GM15510 (cell line): ENCODE results near the gene ULK1.

Source experiments
- POLR2A ChIP-seq: IDR thresholded peaks from 3 replicates; pipeline ENCODE4 v1.6.1; 2011; ENCODE audit warnings: borderline replicate concordance; ENCODE audit not compliant: insufficient read length; ENCODE audit errors: extremely low read depth

ULK1 gene

GRCh38 chr12:131929581-131930456 lies 35.4 kb downstream of the ULK1 start:
- no peak for TF ChIP-seq POLR2A

- TF ChIP-seq POLR2A = no peak
Observed at GRCh38 chr12:131930510-131930909, 36.1 kb downstream of the ULK1 start.

GRCh38 chr12:131933387-131933786 lies 39.0 kb downstream of the ULK1 start:
- TF ChIP-seq POLR2A = no peak

GRCh38 chr12:131934535-131934934 lies 40.1 kb downstream of the ULK1 start:
- no peak for TF ChIP-seq POLR2A

DNA sequence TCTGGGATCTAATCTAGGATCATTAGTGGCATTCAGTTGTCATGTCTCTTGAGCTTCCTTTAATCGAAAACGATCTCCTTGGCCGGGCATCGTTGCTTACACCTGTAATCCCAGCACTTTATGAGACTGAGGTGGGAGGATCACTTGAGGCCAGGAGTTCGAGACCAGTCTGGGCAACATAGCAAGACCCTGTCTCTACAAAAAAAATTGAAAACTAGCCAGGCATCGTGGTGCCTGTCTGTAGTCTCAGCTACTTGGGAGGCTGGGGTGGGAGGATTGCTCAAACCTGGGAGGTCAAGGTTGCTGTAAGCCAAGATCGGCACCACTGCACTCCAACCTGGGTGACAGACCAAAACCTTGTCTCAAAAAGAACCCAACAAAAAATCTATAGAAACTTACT lies 43.7 kb downstream of the ULK1 start:
- TF ChIP-seq POLR2A = no peak

- no peak for TF ChIP-seq POLR2A
Observed at GRCh38 chr12:131939007-131939406, 44.6 kb downstream of the ULK1 start.

GRCh38 chr12:131940141-131940547 lies 45.7 kb downstream of the ULK1 start:
- TF ChIP-seq POLR2A = no peak

- no peak for TF ChIP-seq POLR2A
Observed at GRCh38 chr12:131941116-131941986, 46.9 kb downstream of the ULK1 start.

DNA sequence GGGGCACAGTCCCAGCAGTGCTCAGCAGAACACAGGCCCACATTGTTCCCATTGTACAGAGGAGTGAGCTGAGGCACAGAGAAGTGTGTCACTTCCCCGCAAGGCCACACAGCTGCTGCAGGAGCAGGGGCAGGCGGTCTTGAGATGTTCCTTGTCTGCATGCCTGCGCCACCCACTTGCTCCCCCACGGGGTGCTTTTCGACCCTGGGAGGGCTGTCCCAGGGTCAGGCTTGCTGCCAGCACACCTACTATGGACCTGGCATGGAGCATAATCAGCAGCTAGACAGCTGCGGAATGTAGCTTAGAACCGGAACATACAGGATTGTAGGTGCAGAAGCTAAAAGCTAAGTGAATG lies 47.5 kb downstream of the ULK1 start:
- no peak for TF ChIP-seq POLR2A

GRCh38 chr12:131942671-131943070 lies 48.2 kb downstream of the ULK1 start:
- no peak for TF ChIP-seq POLR2A

DNA sequence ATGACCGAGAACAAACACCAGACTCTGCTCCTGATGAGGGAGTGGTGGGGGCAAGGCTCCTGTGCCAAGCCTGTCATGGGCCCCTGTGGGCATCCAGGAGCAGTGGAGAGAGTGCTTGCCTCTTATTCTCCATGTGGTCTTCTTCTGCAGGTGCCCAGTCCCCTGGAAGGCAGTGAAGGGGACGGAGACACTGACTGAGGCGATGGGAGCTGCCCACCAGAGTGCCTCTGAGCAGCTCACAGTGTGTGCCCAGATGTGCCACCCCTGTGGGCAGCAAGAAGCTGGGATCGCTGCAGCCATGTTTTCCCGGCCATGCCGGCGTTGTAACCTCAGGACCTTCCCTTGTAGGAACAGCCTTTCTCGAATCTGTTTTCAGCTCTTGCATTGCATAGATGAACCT lies 49.0 kb downstream of the ULK1 start:
- TF ChIP-seq POLR2A = no peak

DNA sequence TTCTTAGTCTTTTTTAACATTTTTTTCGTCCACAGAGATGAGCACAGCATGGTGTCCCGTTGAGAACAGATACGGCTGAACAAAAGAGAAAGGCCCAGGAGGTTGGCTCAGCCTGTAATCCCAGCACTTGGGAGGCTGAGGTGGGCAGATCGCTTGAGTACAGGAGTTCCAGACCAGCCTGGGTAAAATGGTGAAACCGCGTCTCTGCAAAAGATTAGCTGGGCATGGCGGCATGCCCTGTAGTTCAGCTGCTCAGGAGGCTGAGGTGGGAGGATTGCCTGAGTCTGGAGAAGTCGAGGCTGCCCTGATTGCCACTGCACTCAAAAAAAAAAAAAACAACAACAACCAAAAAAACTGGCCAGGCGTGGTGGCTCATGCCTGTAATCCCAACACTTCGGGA lies 49.5 kb downstream of the ULK1 start:
- no peak for TF ChIP-seq POLR2A

DNA sequence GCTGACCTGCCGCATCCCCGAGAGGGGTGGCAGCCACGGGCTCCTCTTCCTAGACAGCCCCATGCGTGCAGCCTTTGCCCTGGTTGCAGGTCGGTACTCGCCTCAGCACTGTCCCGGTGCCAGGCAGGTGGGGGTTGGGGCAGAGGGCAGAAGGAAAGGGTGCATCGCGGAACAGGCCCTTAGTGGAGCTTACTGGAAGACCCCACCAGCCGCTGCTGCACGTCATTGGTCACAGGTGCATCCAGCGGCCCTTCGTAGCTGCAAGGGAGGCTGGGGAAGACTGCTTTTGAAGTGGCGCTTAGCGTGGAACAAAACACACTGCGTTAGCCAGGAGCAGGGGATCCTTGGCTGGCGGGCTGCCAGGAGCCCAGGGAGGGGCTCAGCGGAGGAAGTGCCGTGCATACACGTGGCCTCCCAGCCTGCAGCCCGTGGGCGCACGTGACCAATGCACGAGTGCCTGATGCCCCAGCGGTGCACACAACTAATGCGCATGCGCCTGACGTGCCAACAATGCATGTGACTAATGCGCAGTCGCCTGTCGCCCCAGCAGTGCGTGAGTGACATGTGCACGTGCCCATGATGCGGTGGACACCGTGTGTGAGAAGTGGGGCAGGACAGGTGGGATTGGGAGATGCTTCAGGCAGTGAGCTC lies 50.3 kb downstream of the ULK1 start:
- no peak for TF ChIP-seq POLR2A

DNA sequence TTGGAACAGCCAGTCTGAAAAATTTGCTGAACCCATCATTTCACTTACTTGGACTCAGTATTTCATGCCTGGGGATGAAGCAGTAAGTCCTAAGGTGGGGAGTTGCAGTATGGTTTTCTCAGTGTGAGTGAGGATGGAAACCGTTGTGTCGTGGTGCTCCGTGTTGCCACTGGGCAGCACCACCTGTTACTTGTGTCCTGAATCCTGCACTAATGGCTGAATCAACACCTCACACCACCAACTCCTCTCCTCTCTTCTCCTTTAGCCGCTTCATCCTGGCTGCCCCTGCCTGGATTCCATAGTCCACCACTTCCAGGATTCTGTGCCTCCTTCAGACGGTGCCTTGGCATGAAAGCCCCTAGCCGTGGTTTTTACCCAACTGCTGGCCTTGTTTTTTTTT lies 52.3 kb downstream of the ULK1 start:
- TF ChIP-seq POLR2A = no peak

DNA sequence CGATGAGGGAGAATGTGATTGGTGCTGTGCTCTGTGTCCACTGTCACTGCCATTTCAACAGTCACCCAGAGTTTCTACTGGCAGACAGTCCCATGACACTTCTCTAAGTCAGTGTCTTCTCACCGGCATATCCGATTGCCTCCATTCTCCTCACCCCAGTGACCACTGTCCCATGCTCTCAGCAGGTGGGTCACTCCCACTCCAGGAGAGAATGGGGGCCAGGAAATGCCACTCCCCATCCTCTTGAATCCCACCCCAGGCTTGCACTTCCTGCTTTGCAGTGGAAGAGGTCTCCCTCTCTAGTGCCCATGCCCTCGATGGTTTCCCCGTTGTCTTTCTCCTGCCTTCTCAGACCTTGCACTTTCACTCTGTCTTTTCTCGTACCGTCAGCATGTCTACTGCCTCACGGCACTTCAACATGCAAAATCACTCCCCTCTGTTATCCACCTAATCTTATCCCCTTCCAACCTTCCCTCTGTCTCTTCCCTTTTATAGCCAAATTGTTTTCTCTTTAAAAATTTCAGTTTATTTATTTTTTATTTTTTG lies 53.1 kb downstream of the ULK1 start:
- no peak for TF ChIP-seq POLR2A
